D341Med (cell line): ENCODE data around the gene HIVEP3.
"Not testable (repeated sequence)": the region's sequence is repeated elsewhere in the genome, so short reads cannot be mapped to it uniquely, and the experiment has no call there.

Experiments used
- DNase-seq: peaks from one replicate; pipeline ENCODE4 v3.0.0; 2012; ENCODE audit warnings: low spot score

The HIVEP3 gene

DNA sequence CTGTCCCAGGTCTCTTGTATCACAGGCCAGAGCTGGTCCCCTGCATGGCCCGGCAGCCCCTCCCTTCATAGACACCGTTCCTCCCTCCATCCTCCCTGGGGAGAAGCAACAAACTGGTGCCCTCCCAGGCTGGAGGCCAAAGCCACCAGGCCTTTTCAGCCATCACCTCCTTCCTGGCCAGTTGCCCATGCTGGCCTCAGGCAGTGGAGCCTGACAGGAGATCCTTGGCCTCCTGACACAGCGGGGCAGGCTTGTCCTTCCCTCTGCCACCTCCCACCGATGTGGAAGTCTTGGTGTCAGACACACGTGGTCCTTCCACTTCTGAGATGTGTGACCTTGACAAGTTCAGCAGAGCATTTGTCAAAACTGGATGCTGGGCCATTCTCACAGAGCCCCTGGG is 206.0 kb downstream of the HIVEP3 start:
- no peak for DNase-seq

DNA sequence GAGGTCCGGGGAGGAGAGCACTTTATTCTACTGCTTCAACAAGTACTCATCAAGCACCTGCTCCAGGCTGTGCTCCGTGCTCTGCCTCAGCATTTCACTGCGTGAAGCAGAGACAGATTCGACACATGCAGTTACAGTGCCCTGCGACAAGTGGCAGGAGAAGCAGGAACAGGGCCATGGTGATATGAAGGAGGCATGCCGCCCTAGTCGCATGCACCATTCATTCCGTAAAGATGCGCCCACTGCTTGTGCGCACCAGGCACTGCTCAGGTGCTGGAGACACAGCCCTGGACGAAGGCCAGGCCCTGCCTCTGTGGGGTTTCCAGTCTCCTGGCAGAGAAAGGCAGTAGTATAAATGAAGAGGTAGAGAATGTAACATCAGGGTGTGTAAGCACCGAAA is 206.6 kb downstream of the HIVEP3 start:
- DNase-seq, result no peak

DNA sequence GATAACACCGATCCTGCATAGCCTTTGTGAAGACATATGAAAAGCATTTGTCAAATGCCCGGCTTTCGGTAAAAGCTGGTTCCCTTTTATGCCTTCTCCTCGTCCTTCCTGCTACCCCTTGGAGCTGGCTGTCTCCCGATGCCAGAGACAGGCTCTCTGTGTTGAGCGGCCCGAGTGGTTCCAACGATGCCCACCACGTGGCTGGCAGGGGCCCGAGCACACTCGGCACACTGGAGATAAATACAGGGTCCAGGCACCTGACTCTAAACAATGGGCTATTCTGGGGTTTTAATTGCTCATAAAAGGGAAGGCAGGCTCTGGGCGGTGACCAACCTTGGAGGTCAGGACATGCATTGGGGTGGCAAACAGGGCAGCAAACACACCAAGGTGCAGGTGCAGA is 207.1 kb downstream of the HIVEP3 start:
- no peak for DNase-seq

DNA sequence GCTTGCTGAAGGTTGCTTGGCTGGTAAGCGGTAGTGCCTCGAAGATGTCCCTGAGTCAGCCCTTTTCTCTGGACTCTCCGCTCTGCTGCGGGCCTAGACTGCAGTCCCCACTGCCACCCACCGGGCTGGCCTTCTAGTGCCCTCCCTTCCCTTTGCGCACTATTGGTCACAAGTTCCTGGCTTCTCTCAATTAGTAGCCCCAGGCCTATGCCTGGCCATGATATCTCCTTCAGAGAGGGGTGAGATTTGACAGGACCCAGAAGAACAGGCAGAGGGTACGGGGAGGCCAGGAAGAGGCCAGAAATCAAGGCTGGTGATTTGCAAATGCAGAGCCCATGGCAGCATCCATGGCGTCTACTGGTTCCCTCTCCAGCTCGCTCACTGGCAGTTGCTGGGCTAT is 207.7 kb downstream of the HIVEP3 start:
- DNase-seq, result no peak

DNA sequence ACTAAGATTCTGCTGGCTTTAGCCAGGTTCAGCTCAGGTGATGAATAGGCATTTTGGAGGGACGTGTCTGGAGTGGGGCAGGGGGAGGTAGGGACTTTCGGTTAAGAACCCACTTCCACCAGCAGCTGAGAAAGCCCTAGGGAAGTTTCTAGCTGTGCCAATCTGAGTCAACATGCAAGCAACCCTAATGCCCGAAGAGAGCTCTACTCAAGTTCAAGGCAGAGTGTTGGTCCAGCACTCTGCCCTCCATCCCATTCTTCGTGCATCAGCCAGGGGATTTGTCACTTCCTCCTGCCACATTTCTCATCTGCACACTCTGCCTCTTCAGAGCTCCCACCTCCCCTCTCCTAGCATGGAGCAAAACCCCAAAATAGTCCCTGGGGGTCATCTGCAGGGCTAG is 208.8 kb downstream of the HIVEP3 start:
- no peak for DNase-seq

DNA sequence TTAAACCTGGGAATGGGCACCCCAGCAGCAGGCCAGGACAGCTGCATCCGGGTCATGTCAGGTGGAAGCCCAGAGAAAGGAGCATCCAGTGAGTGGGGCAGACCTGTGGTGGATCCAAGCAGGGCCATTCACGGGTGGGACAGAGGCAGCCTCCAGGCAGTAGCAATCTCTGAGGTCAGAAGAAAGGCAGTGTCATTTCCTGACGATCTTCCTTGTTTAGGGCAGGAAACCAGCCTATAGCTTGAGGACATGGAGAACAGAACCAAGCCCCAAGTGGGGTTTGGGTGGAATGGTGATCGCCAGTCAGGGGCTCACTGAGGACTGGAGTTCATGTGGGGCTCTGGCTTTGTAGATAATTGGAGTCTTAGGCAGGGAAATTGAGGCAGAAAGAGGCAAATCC is 209.4 kb downstream of the HIVEP3 start:
- no peak for DNase-seq

DNA sequence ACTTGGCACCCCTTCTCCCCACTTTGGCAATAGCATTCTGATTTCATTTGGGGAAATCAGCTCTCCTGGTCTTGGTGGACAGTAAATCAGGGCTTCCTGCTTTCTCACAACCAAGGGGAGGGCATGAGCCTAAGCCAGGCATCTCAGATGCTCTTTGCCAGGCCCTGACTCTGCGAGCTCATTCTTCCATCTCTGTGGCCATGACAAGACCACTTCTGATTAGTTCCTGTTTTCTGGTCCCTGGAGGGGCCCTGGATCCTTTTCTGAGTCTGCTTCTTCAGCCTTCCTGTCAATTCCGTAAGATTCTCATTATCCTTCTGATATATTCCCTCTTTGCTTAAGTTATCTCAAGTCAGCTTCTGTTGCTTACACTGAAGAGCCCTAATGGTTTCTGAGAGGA is 210.4 kb downstream of the HIVEP3 start:
- no peak for DNase-seq

DNA sequence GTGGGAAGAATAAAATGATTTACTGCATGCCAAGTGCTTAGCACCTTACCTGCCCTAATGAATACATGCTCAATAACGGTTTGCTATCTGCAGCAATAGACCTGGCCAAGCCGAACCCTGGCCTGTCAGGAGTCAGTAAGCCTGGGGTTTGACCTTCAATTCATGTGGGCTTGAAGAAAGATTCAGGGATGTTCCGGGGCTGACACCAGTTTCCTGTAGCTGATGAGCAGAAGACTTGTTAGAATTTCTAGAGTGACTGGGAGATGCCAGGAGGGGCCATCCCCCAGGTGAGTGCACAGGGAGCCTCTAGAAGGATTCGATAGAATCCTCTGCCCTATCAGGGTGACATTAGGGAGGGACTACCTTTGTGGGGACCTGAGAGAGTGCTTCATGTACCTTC is 210.9 kb downstream of the HIVEP3 start:
- DNase-seq, result no peak

DNA sequence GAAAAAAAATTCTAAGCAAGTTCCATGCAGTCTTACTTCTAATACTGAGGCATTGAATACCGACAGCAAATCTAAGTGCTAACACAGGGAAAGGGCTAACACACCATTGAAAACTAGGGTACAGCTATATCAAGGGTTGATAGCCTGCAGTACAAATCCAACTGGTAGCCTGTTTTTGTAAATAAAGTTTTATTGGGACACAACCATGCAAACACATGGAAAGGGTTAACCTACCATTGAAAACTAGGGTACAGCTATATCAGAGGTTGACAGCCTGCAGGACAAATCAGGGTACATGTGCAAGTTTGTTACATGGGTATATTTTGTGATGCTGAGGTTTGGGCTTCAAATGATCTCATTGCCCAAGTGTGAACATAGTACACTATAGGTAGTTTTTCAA is 212.9 kb downstream of the HIVEP3 start:
- no peak for DNase-seq

DNA sequence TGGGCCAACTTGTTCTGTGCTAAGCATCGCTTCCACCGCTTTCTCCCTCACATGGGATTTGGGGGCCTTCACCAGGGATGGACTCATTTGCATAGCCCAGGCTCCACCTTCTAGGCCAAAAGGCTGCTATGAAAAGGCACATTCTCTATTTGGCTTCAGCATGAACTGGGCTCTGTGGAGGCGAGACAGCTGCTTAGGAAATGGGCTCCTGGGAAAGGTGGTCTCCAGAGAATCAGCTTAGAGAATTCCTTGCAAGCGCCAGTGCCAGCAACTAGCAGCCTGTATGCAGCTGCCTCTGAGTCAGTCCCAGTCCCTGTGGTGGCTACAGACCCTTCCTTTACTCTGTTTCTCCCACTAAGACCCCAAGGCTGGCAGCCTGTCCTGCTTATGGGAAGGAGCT is 214.5 kb downstream of the HIVEP3 start:
- peak; percentile 80 for DNase-seq

DNA sequence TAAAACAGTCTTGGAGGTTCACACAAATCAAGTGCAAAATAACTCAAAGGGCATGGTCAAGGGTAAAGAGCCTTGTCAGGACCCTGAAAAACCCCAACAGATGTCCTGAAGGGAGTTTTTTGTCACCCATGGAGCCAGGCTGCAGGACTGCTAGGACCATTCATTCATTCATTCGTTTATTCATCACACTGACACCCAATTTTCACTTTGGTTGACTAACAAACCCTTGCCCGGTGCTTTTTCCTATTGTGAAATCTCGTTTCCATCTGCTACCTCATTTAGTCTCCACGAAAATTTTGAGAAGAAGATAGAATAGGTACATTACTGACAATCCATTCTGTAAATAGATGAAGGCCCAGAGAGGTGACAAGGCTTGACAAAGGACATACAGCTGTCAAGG is 216.0 kb downstream of the HIVEP3 start:
- DNase-seq, result no peak

DNA sequence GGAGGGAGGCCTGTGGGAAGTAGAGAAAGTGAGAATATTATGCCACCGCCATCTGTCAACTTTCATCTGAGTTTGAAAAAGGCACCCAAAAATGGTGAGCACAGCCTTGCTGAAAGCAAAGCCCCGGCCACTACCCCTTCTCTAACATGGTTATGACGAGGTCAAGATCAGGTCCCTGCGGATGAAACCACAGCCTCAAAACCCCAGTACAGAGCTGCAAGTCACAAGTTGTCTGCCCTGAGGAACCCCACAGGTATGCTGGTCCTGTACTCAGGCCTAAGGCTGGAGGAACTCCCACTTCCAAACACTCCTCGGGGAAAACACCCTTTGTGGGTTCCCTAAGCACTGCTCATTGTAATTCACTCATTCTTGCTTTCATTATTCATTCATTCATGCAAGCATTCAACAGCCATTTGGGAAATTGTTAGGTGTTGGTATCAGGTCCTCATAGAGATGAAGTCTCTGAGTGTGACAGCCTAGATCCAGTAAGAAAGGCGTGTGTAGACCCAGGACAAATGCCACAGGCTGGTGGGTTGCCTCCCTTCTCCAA is 217.7 kb downstream of the HIVEP3 start:
- no peak for DNase-seq

DNA sequence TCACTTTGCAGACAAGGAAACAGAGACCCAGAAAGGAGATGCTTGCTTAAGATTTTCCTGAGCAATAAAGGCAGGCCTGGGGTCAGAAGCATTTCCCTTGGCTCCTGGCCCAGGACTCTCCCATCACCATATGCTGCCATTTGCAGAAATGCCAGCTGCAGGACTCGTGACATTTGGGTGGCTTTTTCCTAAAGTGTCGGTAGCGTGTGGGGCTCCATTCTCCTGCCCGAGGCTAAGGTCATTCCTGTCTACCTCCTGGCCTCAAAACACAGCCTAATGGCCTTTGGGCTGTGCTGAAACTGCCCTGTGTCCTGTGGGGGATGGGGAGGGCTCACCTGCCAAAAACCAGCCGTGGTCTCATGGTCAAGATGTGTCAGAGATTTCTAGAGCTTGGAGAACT is 218.1 kb downstream of the HIVEP3 start:
- no peak for DNase-seq

DNA sequence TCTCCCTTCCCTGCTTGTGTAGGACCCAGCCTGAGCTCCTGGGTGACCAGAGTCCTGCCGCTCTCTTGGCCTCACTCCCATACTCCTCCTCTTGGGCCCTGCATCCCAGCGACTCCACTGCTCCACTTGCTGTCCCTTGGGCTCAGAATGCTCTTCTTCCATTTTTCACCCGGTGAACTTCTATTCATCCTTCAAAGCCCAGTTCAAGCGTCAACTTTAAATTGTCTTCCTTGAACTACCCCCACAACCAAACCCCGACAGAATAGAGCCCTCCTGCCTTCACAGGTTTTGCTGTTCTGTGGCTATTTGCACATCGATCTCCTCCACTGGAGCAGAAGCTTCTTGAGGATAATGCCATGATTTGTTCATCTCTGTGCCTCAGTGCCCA is 218.9 kb downstream of the HIVEP3 start:
- no peak for DNase-seq

DNA sequence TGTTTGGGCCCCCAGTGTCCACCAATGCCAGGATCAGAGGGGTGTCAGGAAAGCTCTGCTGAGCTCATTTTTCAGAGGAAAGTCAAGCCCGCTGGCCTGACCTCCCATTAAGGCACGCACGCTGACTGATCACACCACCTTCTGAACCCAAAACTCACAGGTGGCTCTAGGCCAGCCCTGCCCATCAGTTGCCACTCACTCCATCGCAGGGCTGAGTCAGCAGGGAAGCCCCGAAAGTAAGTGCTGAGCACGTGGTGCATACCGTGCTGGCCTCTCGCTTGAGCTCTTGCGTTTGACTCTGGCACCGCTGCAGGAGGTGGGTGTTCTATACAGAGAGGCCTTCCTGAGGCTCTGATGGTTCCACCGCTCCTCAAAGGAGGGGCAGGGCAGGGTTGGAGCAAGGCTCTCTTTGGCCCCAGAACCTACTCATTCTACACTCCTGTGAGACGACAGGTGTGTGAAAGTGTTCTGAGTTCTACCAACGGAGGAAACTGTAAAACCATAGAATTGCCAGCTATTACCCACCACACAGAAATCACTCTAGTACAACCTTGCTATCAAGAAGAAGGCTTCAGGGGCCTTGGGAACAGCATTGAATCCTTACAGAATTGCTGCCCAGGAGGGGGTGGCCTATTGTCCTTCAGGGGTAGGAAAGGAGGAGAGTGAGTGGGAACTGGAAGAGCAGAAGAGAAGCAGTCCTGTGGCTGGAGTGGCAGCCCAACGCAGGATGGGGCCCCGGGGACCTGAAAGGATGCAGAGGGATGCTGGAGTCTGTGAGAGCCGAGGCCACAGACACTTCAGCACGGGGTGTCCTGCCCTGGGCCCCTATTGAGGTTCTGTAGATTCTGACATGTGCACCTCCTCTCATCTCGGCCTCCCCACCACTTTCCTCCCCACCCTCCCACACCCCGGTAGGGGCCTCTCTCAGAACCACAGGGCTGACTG is 219.5 kb downstream of the HIVEP3 start:
- no peak for DNase-seq

DNA sequence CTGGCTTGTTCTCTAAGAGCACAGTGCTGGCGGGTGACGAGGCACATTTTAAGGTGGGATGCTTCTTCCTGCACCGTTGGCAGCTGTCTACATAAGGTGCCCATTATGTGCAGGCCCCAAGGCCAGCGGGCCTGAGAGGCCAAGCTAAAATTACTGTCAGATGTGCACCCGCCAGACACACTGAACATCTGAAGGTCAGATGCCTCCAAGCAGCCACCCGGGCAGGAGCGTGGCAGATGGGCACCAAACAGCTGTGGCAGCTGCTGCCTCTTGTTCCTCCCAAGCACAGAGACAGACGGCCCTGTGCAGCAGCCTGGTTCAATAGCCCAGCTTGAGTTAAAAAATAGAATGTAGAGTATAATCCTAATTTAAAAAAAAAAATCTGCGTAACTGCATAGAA is 222.3 kb downstream of the HIVEP3 start:
- no peak for DNase-seq

DNA sequence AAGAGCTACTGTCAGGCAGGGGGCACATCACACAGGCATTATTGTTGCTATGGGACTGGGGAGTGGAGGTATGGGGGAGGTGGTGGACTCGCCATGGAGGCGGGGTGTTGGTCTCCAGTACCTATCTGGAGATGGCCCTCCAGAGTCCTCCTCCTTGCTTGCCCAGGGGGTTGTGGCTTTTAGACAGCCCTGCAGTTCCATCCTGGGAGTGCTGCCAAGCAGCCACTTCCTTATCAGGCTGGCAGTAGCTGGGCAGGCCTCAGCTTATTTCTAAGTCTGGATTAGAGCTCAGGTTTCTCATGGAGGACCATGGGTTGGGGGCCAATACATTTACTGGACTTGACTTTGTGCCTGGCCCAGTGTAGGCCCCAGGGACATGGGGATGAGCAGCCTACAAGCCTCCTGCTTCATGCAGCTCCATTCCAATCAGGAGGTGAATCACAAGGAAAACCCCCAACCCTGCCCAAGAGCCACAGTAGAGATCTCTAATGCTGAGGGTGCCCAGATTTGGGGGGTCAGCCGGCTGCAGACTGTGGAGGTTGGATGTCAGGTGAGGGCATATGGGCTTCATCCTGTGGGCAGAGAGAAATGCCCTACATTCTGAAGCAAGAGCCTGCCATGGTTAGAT is 223.5 kb downstream of the HIVEP3 start:
- DNase-seq, result no peak

DNA sequence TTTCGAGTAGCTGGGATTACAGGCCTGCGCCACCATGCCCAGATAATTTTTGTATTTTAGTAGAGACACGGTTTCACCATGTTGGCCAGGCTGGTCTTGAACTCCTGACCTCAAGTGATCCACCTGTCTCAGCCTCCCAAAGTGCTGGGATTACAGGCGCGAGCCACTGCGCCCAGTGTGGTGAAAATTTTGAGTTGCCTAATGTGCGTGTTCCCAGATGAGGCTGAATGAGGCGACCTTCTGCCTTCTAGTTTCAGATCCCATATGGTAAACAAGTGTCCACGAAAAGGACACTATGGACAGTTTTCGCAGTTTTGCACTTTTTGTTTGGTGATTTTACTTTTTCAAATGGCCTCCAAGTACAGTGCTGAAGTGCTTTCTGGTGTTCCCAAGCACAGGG is 226.8 kb downstream of the HIVEP3 start:
- not testable (repeated sequence) for DNase-seq

DNA sequence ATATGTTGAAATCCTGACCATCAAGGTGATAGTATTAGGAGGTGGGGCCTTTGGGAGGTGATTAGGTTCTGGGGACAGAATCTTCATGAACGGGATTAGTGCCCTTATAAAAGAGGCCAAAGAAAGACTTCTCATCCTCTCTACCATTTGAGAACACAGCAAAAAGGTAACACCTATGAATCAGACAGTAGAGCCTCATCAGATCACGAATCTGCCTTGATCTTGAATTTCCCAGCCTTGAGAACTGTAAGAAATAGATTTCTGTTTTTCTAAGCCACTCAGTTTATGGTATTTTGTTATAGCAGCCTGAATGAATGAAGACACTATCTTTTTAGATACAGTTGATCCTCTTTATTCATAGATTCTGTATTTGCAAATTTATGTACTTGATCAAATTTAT is 227.3 kb downstream of the HIVEP3 start:
- no peak for DNase-seq

DNA sequence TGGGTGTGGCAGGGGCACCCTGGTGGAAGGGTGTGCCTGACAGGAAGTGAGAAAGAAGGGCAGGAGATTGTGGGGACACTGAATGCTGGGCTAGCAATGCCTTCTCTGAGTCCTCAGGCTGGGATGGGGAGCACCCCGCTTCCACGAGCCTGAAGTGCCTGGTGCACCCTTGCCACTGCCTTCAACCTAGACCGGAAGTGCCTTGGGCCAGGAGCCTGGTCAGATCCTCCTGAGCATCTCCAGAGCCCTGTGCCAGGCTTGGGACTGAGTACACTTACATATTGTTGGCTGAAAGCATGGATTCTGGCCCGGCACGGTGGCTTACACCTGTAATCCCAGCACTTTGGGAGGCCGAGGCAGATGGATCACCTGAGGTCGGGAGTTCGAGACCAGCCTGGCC is 228.4 kb downstream of the HIVEP3 start:
- DNase-seq, result no peak

DNA sequence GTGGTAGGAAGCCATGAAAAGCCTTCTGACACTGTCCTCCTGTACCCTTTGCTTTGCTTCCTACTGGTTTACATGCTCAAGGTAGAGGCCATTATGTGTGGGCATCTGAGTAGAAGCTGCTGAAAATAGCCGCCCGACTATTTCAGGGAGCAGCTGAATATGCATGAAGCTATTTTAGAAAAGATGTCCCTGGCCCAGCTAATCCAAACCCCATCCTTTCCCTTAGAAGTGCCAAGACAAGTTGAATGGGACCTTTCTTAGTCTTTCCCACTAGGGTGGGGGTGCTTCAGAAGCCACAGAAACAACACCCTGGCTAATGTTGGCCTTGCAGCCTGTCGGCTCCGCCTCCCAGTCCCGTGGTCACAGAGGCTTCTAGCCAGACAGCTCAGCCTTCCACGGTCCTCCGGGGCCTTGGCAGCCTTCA is 229.2 kb downstream of the HIVEP3 start:
- DNase-seq, result no peak

DNA sequence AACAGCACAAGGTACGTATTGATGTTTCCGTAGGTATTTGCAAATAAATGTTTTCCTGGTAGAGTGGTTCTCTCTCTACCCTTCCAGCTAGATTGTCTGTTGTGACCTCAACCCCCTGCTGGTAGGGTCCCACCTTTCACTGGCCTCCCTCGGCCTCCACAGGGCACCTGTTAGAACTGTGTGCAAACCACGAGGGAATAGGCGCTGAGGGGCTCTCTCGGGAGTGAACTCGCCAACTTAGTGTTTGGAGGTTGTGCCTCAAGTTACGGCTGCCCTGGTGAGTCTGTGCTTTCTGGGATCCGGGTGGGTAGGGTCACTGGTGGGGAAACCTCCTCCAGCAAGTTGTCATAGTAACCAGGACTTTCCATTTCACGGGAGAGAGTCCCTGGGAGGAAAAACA is 229.6 kb downstream of the HIVEP3 start:
- no peak for DNase-seq

DNA sequence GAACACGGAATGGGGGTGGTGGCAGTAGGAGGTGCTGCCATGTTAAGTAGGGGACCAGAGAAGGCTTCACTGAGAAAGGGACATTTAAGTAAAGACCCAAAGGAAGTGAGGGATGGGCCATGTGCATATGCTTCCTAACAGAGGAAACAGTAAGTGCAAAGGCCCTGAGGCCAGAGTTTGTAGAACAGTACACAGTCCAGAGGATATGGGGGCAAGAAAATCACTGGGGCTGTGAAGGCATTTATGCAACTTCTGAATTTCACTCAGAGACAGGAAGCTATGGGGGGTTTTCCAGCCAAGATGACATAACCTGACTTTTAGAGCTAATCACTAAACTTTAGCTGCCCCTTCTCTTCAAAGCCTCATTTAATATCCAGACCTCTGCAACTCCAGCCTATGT is 231.7 kb downstream of the HIVEP3 start:
- no peak for DNase-seq
